Activated gamma-delta T cell treated with anti-CD3 and anti-CD28 coated beads, Interleukin-2, amount 50 U/mL, for 16 hours (primary cell): ENCODE data around the gene STARD13.
"Not testable (repeated sequence)": the region's sequence is repeated elsewhere in the genome, so short reads cannot be mapped to it uniquely, and the experiment has no call there.

Experiments used
- DNase-seq: peaks from one replicate; pipeline ENCODE4 v3.0.0-alpha.2; 2020; ENCODE audit warnings: low read depth

Gene STARD13

GRCh38 chr13:33251131-33251661 is 34.4 kb downstream of the STARD13 start:
- DNase-seq = no peak

GRCh38 chr13:33250609-33251008 is 34.9 kb downstream of the STARD13 start:
- DNase-seq = no peak

GRCh38 chr13:33249894-33250293 is 35.7 kb downstream of the STARD13 start:
- DNase-seq = no peak

- no peak for DNase-seq
Measured at GRCh38 chr13:33249066-33249465, 36.5 kb downstream of the STARD13 start.

- DNase-seq = no peak
Measured at GRCh38 chr13:33245505-33246158, 39.9 kb downstream of the STARD13 start.

GRCh38 chr13:33244907-33245287 is 40.7 kb downstream of the STARD13 start:
- no peak for DNase-seq

- no peak for DNase-seq
Measured at GRCh38 chr13:33244210-33244906, 41.2 kb downstream of the STARD13 start.

- no peak for DNase-seq
Measured at GRCh38 chr13:33242984-33243617, 42.5 kb downstream of the STARD13 start.

- DNase-seq = not testable (repeated sequence)
Measured at GRCh38 chr13:33242372-33242771, 43.2 kb downstream of the STARD13 start.

- DNase-seq = no peak
Measured at GRCh38 chr13:33236021-33236420, 49.5 kb downstream of the STARD13 start.

GRCh38 chr13:33235564-33235963 is 50.0 kb downstream of the STARD13 start:
- DNase-seq = no peak

GRCh38 chr13:33235078-33235477 is 50.5 kb downstream of the STARD13 start:
- DNase-seq = no peak

GRCh38 chr13:33233547-33233946 is 52.0 kb downstream of the STARD13 start:
- DNase-seq = no peak

GRCh38 chr13:33232883-33233282 is 52.7 kb downstream of the STARD13 start:
- no peak for DNase-seq

- no peak for DNase-seq
Measured at GRCh38 chr13:33231339-33231738, 54.2 kb downstream of the STARD13 start.

- no peak for DNase-seq
Measured at GRCh38 chr13:33230178-33230881, 55.2 kb downstream of the STARD13 start.

GRCh38 chr13:33229446-33230177 is 55.9 kb downstream of the STARD13 start:
- no peak for DNase-seq

- no peak for DNase-seq
Measured at GRCh38 chr13:33228648-33229445, 56.7 kb downstream of the STARD13 start.

- no peak for DNase-seq
Measured at GRCh38 chr13:33227927-33228647, 57.5 kb downstream of the STARD13 start.

GRCh38 chr13:33224686-33225085 is 60.9 kb downstream of the STARD13 start:
- no peak for DNase-seq
